Stomach smooth muscle (tissue), 2 donors: ENCODE data around the gene TRABD2A.

Experiments
- H3K27ac ChIP-seq: one replicate; pipeline ENCODE4 v1.7.0; 2013; ENCODE audit warnings: mild to moderate bottlenecking, low read length, inconsistent platforms
- H3K27me3 ChIP-seq, 2 donors: one replicate each; pipeline ENCODE4 v1.7.0; 2013; ENCODE audit warnings: low read length in 2 of 2; ENCODE audit not compliant: insufficient read depth in 2 of 2, control insufficient read depth in 1 of 2
- H3K36me3 ChIP-seq, 2 donors: one replicate each; pipeline ENCODE4 v1.7.0; 2013; ENCODE audit warnings: low read length in 2 of 2; ENCODE audit not compliant: control insufficient read depth in 2 of 2, insufficient read depth in 2 of 2
- H3K4me1 ChIP-seq: one replicate; pipeline ENCODE4 v1.7.0; 2013; ENCODE audit warnings: low read length; ENCODE audit not compliant: control insufficient read depth, insufficient read depth
- H3K4me3 ChIP-seq, 2 donors: one replicate each; pipeline ENCODE4 v1.7.0; 2013; ENCODE audit warnings: low read length in 2 of 2
- H3K9ac ChIP-seq, 2 donors: one replicate each; pipeline ENCODE4 v1.7.0; 2013; ENCODE audit warnings: low read length in 2 of 2, mild to moderate bottlenecking in 1 of 2
- H3K9me3 ChIP-seq, 2 donors: one replicate each; pipeline ENCODE4 v1.7.0; 2013; ENCODE audit warnings: low read length in 2 of 2; ENCODE audit not compliant: control insufficient read depth in 2 of 2
- donor health status: healthy.
- donor health status: Pancreatic carcinoma.

The TRABD2A gene

GRCh38 chr2:84796798-84797197, 84.1 kb downstream of the TRABD2A start:
- Histone ChIP-seq H3K27ac (no peak overlapping the region), H3K4me1 (no peaks in the 10 kb centered on the region), H3K27me3 (no peaks in the 10 kb centered on the region), H3K4me3 (no peak overlapping the region), H3K36me3 (no peaks in the 10 kb centered on the region), H3K9me3 (peaks cover 0 to 2% of the 10 kb centered on the region in 2 donors), H3K9ac (no peak overlapping the region)

DNA sequence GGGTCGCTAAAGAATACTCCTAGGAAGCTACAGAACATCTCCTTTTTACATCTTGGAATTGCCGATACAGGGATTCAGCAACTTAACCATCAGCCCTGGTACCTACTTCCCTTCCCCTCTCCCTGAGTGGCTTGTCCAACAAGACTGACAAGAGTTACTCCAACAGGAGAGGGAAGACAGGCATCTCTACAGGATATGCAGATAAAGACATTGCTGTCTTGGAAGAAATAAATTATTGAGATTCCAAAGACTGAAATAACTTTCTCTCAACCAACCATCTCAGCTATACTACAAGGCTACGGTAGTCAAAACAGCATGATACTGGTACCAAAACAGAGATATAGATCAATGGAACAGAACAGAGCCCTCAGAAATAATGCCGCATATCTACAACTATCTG, 87.2 kb downstream of the TRABD2A start:
- Histone ChIP-seq H3K36me3 (no peaks in the 10 kb centered on the region), H3K4me3 (no peak overlapping the region), H3K27me3 (no peaks in the 10 kb centered on the region), H3K9me3 (no peaks in the 10 kb centered on the region), H3K9ac (no peak overlapping the region), H3K4me1 (no peaks in the 10 kb centered on the region), H3K27ac (no peak overlapping the region)

DNA sequence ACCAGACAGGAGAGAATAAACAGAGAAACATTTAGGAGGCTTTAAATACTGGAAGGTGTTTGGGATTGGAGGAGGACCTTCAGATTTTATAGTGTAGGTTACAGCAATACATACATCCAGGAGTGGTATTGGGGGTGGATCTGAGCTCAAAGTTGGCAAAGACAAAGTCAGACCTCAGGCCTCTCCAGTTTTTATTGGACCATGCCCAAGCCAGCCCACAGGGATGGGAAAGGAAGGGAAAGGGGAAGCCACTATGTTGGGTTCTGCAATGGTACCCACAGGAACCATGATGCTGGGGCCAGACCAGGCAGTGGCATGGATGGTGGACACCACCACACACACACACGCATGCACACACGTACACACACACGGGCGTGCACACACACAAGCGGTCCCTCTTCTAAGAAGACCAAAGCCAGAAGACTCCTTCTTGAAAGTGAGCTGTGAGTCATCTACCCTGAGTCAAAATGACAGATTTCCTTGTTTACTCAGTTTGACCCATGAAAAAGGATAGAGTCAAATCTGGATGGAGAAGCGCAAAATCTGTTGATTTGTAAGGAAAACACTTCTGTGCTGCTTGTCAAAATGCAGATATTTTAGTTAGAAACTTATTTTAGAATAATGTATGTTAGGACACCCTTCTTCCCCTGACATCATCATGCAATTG, 87.9 kb downstream of the TRABD2A start:
- no peaks in the 10 kb centered on the region for H3K27me3 ChIP-seq
- H3K4me3 ChIP-seq = no peak overlapping the region
- no peaks in the 10 kb centered on the region for H3K9me3 ChIP-seq
- no peak overlapping the region for H3K27ac ChIP-seq
- H3K4me1 ChIP-seq = no peaks in the 10 kb centered on the region
- H3K9ac ChIP-seq = no peak overlapping the region
- H3K36me3 ChIP-seq = no peaks in the 10 kb centered on the region

DNA sequence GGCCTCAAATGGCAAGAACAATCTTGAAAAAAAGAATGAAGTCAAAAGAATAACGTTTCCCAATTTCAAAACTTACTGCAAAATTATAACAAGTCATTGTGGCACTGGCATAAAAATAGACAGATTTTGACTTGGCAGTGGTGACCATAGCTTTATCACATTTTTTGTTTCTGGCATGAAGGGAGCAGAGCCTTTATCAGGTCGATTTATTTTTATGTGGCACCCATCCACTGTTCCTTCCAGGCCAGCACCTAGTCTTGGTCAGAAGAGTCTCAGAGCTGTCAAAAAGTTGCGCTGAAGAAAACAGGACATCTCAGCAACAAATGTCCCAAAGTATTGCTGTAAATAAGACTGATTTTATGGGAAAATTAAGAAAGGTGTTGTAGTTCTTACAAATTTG, 92.4 kb downstream of the TRABD2A start:
- Histone ChIP-seq H3K9me3 (no peaks in the 10 kb centered on the region), H3K27ac (no peak overlapping the region), H3K27me3 (no peaks in the 10 kb centered on the region), H3K4me1 (no peaks in the 10 kb centered on the region), H3K9ac (no peak overlapping the region), H3K36me3 (no peaks in the 10 kb centered on the region), H3K4me3 (no peak overlapping the region)

- H3K4me3 ChIP-seq = no peak overlapping the region
- no peaks in the 10 kb centered on the region for H3K4me1 ChIP-seq
- H3K36me3 ChIP-seq = no peaks in the 10 kb centered on the region
- H3K9me3 ChIP-seq = no peaks in the 10 kb centered on the region
- H3K27ac ChIP-seq = no peak overlapping the region
- H3K9ac ChIP-seq = no peak overlapping the region
- H3K27me3 ChIP-seq = no peaks in the 10 kb centered on the region
These were observed 92.9 kb downstream of the TRABD2A start for GRCh38 chr2:84788027-84788426.

DNA sequence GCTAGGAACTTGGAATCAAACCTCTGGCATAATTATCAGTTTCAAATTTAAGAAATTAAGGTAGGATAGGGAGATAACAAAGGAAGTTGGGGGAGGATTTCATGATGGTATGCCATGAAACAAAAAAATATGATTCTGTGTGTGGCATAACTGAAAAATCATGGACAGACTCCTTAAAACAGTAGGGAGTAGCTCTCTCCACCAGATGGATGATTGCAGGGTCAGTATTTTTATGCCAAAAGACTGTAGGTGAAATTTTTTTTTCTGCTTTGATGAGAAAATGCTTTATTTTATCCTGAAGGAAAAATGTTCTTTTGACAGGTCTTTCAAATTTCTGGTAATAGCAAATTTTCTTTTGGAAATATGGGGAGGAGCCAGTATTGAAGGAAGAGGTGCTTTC, 94.3 kb downstream of the TRABD2A start:
- H3K27ac ChIP-seq = no peak overlapping the region
- no peak overlapping the region for H3K9ac ChIP-seq
- H3K36me3 ChIP-seq = no peaks in the 10 kb centered on the region
- H3K9me3 ChIP-seq = no peaks in the 10 kb centered on the region
- no peaks in the 10 kb centered on the region for H3K4me1 ChIP-seq
- no peaks in the 10 kb centered on the region for H3K27me3 ChIP-seq
- H3K4me3 ChIP-seq = no peak overlapping the region

DNA sequence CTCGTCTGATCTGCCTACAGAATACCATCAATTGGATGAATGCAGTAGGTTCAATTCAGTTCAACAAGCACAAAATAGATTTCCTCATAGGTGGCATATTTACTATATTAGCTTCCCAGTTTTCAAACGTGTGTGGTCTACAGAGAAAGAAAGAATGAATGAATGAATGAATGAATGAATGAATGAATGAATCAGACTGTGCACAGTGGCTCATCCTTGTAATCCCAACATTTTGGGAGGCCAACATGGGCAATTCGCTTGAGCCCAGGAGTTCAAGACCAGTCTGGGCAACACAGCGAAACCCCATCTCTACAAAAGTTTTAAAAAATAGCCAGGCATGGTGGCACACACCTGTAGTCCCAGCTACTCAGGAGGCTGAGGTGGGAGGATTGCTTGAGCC, 94.9 kb downstream of the TRABD2A start:
- Histone ChIP-seq H3K27ac (no peak overlapping the region), H3K27me3 (no peaks in the 10 kb centered on the region), H3K9me3 (no peaks in the 10 kb centered on the region), H3K9ac (no peak overlapping the region), H3K36me3 (no peaks in the 10 kb centered on the region), H3K4me3 (no peak overlapping the region), H3K4me1 (no peaks in the 10 kb centered on the region)

DNA sequence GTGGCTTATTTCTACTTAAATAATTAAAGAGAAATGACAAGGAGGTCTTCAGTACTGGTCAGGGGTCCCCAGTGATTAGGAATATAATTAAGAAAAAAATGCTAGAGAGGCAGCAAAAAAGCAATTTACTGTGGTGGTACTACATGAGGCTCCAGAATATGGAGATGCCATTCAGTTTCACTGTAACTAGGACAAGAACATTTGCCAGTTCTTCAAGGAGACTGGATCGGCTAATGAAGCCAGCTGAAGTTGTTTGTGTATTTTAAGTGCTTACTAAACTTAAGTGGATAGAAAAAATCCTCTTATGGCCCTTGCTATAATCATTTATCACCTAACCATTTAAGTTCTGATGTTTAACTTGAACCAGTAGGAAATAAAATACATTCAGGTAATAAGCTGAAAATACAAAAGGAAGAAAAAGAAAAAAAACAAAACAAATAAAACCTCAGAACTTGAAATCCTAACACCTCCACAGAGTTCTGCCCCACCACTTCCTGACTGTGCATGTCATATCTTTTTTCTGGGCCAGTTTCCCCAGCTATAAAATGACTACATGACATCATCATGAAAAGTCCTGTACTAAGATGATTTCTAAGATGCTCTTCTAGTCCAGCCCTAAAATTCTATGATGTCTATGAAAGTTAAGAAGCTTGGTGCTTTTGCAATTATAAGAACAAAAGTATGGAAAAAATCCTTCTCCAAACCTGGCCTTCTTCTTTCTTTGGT, 98.0 kb downstream of the TRABD2A start:
- Histone ChIP-seq H3K9me3 (no peaks in the 10 kb centered on the region), H3K36me3 (no peaks in the 10 kb centered on the region), H3K27ac (no peak overlapping the region), H3K27me3 (no peaks in the 10 kb centered on the region), H3K4me1 (no peaks in the 10 kb centered on the region), H3K9ac (no peak overlapping the region), H3K4me3 (no peak overlapping the region)

GRCh38 chr2:84781942-84782716, 98.8 kb downstream of the TRABD2A start:
- Histone ChIP-seq H3K27ac (no peak overlapping the region), H3K4me1 (no peaks in the 10 kb centered on the region), H3K4me3 (no peak overlapping the region), H3K9ac (no peak overlapping the region), H3K27me3 (no peaks in the 10 kb centered on the region), H3K9me3 (no peaks in the 10 kb centered on the region), H3K36me3 (no peaks in the 10 kb centered on the region)

DNA sequence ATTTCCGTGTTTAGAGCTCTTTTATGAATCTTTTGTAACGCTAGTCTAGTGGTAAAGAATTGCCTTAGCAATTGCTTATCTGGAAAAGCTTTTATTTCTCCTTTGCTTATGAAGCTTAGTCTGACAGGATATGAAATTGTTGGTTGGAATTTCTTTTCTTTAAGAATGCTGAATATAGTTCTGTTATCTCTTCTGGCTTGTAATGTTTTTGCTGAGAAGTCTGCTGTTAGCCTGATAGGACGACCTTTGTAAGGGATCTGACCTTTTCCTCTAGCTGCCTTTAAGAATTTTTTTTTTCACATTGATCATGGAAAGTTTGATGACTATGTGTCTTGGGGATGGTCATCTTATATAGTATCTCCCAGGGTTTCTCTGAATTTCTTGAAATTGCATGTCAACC, 101.1 kb downstream of the TRABD2A start:
- Histone ChIP-seq H3K9ac (no peak overlapping the region), H3K4me3 (no peak overlapping the region), H3K27ac (no peak overlapping the region), H3K4me1 (no peaks in the 10 kb centered on the region), H3K36me3 (no peaks in the 10 kb centered on the region), H3K27me3 (no peaks in the 10 kb centered on the region), H3K9me3 (peaks cover 0 to 3% of the 10 kb centered on the region in 2 donors)
